ENCODE measurements around the gene ZNF524. TPM values are rescaled to one million over a fixed set of nuclear protein-coding genes. Genes with fewer than 3 reads are reported as not detected.

Gene ZNF524
- total RNA-seq, 1 donor from 2014 or later = 16.0 TPM

GRCh38 chr19:55602104-55603001 is 2.3 kb downstream of the ZNF524 start:
- no peak for DNase-seq

- DNase-seq = no peak
Measured at GRCh38 chr19:55603115-55603514, 3.0 kb downstream of the ZNF524 start.

DNA sequence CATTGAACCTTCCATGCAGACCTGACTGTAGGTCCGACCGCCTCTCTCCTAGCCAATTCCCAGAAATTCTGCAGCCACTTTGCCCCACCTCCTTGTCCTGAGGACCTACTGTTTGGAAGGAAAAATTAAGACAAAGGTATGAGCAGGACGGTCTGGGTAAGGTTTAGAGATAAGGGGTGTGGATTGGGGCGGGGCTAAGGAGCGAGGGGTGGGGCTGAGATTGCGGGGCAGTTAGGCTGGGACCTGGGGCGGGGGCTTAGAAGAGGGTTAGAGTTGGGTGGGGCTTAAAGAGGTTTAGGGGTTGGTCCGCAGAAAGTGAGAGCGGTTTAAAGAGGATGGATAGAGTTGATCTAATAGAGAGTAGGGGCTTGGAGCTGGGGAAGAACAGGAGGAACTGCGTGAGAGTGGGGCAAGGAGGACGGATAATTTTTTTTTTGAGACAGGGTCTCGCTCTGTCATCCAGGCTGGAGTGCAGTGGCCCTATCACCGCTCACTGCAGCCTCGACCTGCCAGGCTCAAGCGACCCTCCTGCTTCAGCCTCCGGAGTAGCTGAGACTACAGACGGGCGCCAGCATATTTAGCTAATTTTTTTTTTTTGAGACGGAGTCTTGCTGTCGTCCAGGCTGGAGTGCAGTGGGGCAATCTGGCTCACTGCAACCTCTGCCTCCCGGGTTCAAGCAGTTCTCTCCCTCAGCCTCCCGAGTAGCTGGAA is 3.6 kb downstream of the ZNF524 start:
- no peak for DNase-seq

DNA sequence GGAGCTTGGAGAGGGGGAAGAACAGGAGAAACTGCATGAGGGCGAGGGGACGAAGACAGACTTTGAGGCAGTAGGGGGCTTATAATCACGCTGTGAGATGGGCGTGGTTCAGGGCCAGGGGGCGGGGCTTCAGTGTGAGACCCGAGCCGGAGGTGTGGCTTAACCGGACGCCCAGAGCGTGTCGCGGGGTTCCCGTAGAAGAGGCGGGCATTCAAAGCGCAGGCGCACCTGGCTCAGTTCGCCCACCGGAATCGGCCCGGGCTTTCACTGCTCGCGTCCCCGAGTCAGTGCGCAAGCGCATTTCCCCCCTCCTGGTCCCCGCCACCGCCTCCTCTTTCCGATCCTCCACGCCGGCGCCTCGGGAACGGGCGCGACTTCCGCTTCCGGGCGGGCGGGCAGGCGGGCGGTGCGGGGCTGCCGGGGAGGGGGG is 5.1 kb downstream of the ZNF524 start:
- DNase-seq = peak; percentile 99

DNA sequence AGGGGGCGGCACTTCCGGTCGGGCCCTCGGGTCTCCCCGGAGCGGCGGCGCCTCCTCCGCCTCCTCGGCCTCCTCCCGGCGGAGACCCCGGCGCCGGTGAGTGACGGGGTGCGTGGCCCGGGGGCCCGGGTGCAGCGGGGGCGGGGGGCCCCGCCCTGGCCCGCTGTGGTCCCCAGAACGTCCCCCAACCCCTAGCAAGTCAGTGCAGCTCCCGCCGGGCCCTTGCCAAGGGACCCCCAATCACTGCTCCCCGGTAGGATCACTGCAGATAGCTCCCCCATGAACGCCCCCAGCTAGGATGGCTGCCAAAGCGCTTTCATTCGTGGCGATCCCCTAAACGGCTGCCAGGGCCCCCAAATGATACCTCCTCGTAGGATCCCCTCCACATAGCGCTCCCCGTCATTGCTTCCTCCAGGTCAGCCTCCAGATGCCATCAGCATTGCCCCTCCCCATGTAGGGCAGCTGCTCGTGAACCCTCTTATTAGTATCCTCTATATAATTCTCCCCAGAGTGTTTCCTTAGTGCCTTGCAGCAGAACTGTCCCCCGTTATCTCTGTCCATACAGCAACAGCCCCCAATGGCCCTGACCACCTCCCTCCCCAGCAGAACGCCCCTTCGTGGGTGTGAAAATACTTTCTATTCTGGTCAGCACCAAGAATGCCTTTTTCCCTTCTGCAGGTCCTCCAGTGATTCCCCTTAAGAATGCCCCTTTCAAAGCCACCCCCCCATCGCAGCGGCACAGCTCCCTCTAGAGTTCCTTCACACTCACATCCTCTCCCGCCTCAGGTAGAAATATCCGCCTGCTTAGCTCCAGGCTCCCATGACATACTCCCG is 5.8 kb downstream of the ZNF524 start, which contains the start of gene ZNF865:
TSS of gene ZNF865 (plus strand) at position 11 of the 834 bp plus-strand sequence. CDS start 7,972 bp downstream, outside the sequence.
- peak; percentile 92 for DNase-seq

- no peak for DNase-seq
Measured at GRCh38 chr19:55606471-55606787, 6.3 kb downstream of the ZNF524 start.

- no peak for DNase-seq
Measured at GRCh38 chr19:55606817-55607216, 6.7 kb downstream of the ZNF524 start.

- no peak for DNase-seq
Measured at GRCh38 chr19:55609326-55609725, 9.2 kb downstream of the ZNF524 start.

DNA sequence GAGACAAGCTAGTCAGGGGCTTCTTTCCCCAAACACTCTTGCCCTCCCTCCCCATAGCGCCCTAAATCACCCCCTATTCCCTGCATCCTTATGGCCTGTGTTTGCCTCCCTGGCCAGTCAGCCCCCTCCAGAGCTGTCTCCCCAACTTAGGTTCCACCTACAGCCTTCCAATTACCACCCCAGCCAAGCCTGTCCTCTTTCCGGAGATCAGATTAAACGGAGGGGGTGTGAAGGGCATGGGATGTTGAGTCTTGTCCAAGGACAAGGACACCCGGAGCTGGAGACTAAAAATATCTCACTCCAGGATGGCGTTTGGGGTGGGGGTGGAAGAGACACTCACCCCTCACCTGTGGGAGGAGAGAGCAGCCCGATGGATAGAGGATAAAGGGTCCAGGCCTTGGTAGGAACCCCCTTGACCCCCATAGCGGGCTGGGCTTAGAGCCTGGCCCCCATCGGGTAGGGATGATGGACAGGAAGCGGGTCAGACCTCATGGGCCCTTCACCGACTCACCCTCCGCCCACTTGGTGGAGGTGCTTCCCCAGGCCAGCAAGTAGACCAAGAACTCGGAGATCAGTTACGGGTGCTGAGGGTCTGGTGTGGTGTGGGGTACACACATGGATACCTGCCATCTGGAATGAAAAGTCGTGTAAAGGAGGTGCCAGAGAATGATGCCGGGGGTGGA is 11.4 kb downstream of the ZNF524 start:
- DNase-seq = no peak

- DNase-seq = no peak
Measured at GRCh38 chr19:55611983-55612645, 12.0 kb downstream of the ZNF524 start.

DNA sequence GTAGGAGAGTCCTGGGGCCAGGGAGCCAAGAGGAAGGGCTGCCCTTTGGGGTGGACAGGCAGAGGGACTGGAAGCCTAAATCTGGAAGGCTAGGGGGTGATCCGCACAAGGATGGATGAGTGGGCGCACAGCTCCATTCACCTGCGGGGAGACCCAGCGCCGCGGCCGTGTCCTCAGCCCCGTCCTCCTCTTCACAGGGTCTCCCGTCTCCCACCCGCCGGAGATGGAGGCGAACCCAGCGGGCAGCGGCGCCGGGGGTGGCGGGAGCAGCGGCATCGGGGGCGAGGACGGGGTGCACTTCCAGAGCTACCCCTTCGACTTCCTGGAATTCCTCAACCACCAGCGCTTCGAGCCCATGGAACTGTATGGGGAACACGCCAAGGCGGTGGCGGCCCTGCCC is 13.3 kb downstream of the ZNF524 start:
- no peak for DNase-seq

GRCh38 chr19:55613930-55614710 is 14.0 kb downstream of the ZNF524 start:
- DNase-seq = no peak

GRCh38 chr19:55614711-55615542 is 14.8 kb downstream of the ZNF524 start:
- no peak for DNase-seq

DNA sequence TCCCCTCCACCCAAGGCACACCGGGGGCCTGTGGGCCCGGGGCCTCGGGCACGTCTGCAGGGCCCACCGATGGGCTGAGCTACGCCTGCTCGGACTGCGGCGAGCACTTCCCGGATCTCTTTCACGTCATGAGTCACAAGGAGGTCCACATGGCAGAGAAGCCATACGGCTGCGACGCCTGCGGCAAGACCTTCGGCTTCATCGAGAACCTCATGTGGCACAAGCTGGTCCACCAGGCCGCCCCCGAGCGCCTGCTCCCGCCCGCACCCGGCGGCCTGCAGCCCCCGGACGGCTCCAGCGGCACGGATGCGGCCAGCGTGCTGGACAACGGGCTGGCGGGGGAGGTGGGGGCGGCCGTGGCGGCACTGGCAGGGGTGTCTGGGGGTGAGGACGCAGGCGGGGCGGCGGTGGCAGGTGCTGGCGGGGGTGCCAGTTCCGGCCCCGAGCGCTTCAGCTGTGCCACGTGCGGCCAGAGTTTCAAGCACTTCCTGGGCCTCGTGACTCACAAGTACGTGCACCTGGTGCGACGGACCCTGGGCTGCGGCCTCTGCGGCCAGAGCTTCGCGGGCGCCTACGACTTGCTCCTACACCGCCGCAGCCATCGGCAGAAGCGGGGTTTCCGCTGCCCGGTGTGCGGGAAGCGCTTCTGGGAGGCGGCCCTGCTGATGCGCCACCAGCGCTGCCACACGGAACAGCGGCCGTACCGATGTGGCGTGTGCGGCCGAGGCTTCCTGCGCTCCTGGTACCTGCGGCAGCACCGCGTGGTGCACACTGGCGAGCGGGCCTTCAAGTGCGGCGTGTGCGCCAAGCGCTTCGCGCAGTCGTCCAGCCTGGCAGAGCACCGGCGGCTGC is 15.7 kb downstream of the ZNF524 start:
- no peak for DNase-seq

GRCh38 chr19:55616395-55616875 is 16.3 kb downstream of the ZNF524 start:
- no peak for DNase-seq

GRCh38 chr19:55617426-55617825 is 17.3 kb downstream of the ZNF524 start:
- DNase-seq = no peak

GRCh38 chr19:55618426-55618825 is 18.3 kb downstream of the ZNF524 start:
- DNase-seq = no peak

GRCh38 chr19:55619286-55619685 is 19.2 kb downstream of the ZNF524 start:
- DNase-seq = no peak

Measured in tongue (tissue), 2 donors.